ENCODE measurements around the gene SLC16A2.

SLC16A2 gene

DNA sequence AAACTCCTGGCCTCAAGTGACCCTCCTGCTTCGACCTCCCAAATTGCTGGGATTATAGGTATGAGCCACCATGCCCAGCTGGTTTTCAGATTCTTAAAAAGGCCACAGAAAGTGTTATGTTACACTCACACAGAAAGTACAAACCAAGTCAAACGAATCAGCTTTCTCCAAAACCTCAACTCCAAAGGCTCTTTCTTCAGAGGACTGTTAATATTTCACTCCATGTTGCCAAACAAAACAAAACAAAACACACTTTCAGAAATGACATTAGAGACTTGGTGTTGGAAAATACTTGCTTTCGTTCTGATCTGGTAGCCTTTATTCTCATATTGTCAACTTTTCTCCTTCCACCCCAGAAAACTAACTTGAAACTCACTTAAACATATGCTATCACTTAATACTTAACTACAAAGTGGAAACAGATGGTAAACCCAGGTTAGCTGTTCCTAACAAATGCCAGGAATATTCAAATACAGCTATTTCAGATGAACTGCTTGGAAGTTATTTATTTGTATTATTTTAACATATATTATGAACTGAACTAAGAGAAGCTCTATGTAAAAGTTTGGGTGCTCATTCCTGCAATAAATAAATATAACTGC lies 158.4 kb downstream of the SLC16A2 start:
- H3K4me1 ChIP-seq, result no peaks in the 10 kb centered on the region
- no peaks in the 10 kb centered on the region for H3K27me3 ChIP-seq
- H3K27ac ChIP-seq, result no peak overlapping the region
- H3K36me3 ChIP-seq, result no peaks in the 10 kb centered on the region
- H3K4me3 ChIP-seq, result no peak overlapping the region
- no peak for DNase-seq
- TF ChIP-seq, protein P1, sequence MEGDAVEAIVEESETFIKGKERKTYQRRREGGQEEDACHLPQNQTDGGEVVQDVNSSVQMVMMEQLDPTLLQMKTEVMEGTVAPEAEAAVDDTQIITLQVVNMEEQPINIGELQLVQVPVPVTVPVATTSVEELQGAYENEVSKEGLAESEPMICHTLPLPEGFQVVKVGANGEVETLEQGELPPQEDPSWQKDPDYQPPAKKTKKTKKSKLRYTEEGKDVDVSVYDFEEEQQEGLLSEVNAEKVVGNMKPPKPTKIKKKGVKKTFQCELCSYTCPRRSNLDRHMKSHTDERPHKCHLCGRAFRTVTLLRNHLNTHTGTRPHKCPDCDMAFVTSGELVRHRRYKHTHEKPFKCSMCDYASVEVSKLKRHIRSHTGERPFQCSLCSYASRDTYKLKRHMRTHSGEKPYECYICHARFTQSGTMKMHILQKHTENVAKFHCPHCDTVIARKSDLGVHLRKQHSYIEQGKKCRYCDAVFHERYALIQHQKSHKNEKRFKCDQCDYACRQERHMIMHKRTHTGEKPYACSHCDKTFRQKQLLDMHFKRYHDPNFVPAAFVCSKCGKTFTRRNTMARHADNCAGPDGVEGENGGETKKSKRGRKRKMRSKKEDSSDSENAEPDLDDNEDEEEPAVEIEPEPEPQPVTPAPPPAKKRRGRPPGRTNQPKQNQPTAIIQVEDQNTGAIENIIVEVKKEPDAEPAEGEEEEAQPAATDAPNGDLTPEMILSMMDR (IDR thresholded peaks at IDR 0.05), result no peak
- intact Hi-C loops (cut with DNase I; ENCODE audit: low total_unique reads), result no loop called here
- no peaks in the 10 kb centered on the region for H3K9me3 ChIP-seq
